ENCODE data around the gene TASP1. TPM values are rescaled to one million over a fixed set of nuclear protein-coding genes. Genes with fewer than 3 reads are reported as not detected.

TASP1 gene
- total RNA-seq, 1 experiment from 2014 or later, result 9.5 TPM

DNA sequence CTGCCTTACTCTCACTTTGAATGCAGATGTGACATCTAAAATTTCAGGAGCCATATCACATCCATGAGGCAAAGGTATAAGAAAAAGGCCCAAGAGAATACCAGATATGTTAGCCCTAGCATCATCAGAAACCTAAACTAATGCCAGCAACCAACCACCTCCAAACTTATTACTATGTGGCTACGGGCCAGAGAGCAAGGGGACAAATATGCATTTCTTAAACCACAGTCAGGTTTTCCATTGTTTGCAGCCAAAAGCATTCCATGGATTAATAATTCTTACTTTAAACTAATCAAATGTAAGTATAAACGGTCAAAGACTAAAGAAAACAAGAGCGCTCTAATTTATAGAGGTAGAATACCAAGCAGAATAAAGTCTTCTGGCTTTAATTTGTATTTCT is 84.7 kb downstream of the TASP1 start:
- no peaks in the 10 kb centered on the region for H3K9me3 ChIP-seq (ENCODE audit: control insufficient read depth, low read depth, low read length)
- no peaks in the 10 kb centered on the region for H3K23me2 ChIP-seq (ENCODE audit: insufficient read length, low read depth, low read length, poor library complexity, severe bottlenecking)
- H4K8ac ChIP-seq (replicated peaks; ENCODE audit: insufficient read length, low read depth, low read length), result no peak overlapping the region
- Mint-ChIP-seq H3K4me1 (no peaks in the 10 kb centered on the region), H3K27me3 (ENCODE audit: low read depth) (no peaks in the 10 kb centered on the region), H3K9me3 (no peaks in the 10 kb centered on the region), H3K27ac (no peak overlapping the region), H3K4me3 (no peak overlapping the region), H3K36me3 (ENCODE audit: insufficient read depth in 1 of 3, low read depth in 3 of 3) (peaks cover 0 to 9% (median 0%) of the 10 kb centered on the region in 3 experiments; a peak in 2 of 7 replicates)
- no peaks in the 10 kb centered on the region for H3K79me1 ChIP-seq (ENCODE audit: insufficient read depth, low read depth, low read length, poor library complexity, severe bottlenecking)
- H3K4ac ChIP-seq (ENCODE audit: low read depth, low read length), result no peak overlapping the region
- no peak for DNase-seq
- H3K27ac ChIP-seq (ENCODE audit: insufficient read length, low read depth, low read length), result no peak overlapping the region
- H3K27me3 ChIP-seq (ENCODE audit: insufficient read depth, low read length), result no peaks in the 10 kb centered on the region
- H2BK20ac ChIP-seq (ENCODE audit: low read depth, low read length, poor library complexity, severe bottlenecking), result no peak overlapping the region
- H2BK15ac ChIP-seq (ENCODE audit: low read depth, low read length), result no peak overlapping the region
- no peaks in the 10 kb centered on the region for H4K20me1 ChIP-seq (ENCODE audit: control insufficient read depth, insufficient read depth, insufficient read length)
- no peak overlapping the region for H3K23ac ChIP-seq (ENCODE audit: insufficient read length, low read depth, low read length)
- TF ChIP-seq, protein P1, sequence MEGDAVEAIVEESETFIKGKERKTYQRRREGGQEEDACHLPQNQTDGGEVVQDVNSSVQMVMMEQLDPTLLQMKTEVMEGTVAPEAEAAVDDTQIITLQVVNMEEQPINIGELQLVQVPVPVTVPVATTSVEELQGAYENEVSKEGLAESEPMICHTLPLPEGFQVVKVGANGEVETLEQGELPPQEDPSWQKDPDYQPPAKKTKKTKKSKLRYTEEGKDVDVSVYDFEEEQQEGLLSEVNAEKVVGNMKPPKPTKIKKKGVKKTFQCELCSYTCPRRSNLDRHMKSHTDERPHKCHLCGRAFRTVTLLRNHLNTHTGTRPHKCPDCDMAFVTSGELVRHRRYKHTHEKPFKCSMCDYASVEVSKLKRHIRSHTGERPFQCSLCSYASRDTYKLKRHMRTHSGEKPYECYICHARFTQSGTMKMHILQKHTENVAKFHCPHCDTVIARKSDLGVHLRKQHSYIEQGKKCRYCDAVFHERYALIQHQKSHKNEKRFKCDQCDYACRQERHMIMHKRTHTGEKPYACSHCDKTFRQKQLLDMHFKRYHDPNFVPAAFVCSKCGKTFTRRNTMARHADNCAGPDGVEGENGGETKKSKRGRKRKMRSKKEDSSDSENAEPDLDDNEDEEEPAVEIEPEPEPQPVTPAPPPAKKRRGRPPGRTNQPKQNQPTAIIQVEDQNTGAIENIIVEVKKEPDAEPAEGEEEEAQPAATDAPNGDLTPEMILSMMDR (conservative IDR thresholded peaks at IDR 0.05), result no peak
- no peak overlapping the region for H3K9ac ChIP-seq (ENCODE audit: extremely low read depth, insufficient read length, low read length)
- H3K79me2 ChIP-seq (ENCODE audit: insufficient read depth, low read length), result no peaks in the 10 kb centered on the region
- no peak overlapping the region for H2BK5ac ChIP-seq (ENCODE audit: insufficient read length, low read length)
- no peak overlapping the region for H3K18ac ChIP-seq (ENCODE audit: insufficient read length, low read depth, low read length)
- no peak overlapping the region for H2AK5ac ChIP-seq (ENCODE audit: insufficient read length, low read length)
- H3K56ac ChIP-seq (ENCODE audit: insufficient read length, low read depth, low read length), result no peak overlapping the region
- H2BK120ac ChIP-seq (ENCODE audit: low read depth, low read length, poor library complexity, severe bottlenecking), result no peak overlapping the region
- no peak overlapping the region for H4K91ac ChIP-seq (ENCODE audit: insufficient read length, low read depth, low read length)
- H2AFZ ChIP-seq (ENCODE audit: low read length), result no peak overlapping the region
- no peaks in the 10 kb centered on the region for H3K4me1 ChIP-seq (ENCODE audit: insufficient read depth, low read length)
- H2BK12ac ChIP-seq (ENCODE audit: insufficient read length, low read depth, low read length), result no peak overlapping the region
- H3K14ac ChIP-seq (ENCODE audit: insufficient read depth, low read length), result no peak overlapping the region
- H4K5ac ChIP-seq (ENCODE audit: insufficient read length, low read depth, low read length), result no peak overlapping the region
- H3T11ph ChIP-seq (ENCODE audit: low read length), result no peak overlapping the region
- no peak overlapping the region for H3K4me2 ChIP-seq (ENCODE audit: insufficient read depth, insufficient read length, low read length)
- WGBS (ENCODE audit: extremely low coverage, insufficient read length, low lambda C conversion rate), result no CpG with 5 or more reads among the region's 3 CpGs

Data from H9 (cell line).